K562 (cell line): Measurements from ENCODE around the gene ADARB2. TPM values are rescaled to one million over a fixed set of nuclear protein-coding genes. Genes with fewer than 3 reads are reported as not detected.

Source experiments
- ATAC-seq: fragments of 200-7000 bp; cut with Tn5 transposase; 3 replicates; pipeline ENCODE4 v1.9.1; 2020; ENCODE audit warnings: moderate library complexity
- BruUV-seq: library from RNA; stranded (reverse); fragments of 400-500 nt; replicated peaks from 2 replicates; lab custom pipeline; 2021; lab: Mats Ljungman, UMichigan
- CTCF ChIA-PET: fragments of 300-600 bp; formaldehyde crosslinking; extraction: SDS; loops from one replicate; lab custom pipeline; 2021; ENCODE audit warnings: low intra/inter-chr PET ratio; lab: Yijun Ruan, JAX
- POLR2A ChIA-PET: fragments of 300-600, 350-650 bp; sonication (Branson Sonifier 250); formaldehyde crosslinking; extraction: SDS; loops from one replicate; lab custom pipeline; 2021; ENCODE audit warnings: antibody characterized with exemption, inconsistent platforms; lab: Yijun Ruan, JAX
- DNase-seq, 4 experiments: peaks; one replicate each; pipeline versions ENCODE4 v3.0.0 to v3.0.0-alpha.2; 2011 to 2018; ENCODE audit warnings: low spot score in 3 of 4, mixed read lengths in 3 of 4; ENCODE audit errors: extremely low read depth in 1 of 4
- FAIRE-seq: peaks from 2 replicates; lab custom pipeline; 2011; peaks lifted over from hg19 to GRCh38; lab: Jason Lieb, UNC
- H2AFZ ChIP-seq: 2 replicates; pipeline ENCODE4 v1.6.0; 2011; ENCODE audit warnings: low read depth, low read length, control low read depth, inconsistent platforms
- H3K27ac ChIP-seq: fragments of 200-600 bp; 3 replicates; pipeline ENCODE4 v1.8.0; 2011; ENCODE audit warnings: low read depth, mild to moderate bottlenecking, control low read depth, inconsistent platforms, low read length, moderate library complexity, mixed read lengths; ENCODE audit errors: extremely low read depth
- H3K27me3 ChIP-seq, 2 experiments: fragments of 300-600 bp in 1 of 2; 2 replicates in 1 of 2; 3 replicates in 1 of 2; pipeline versions ENCODE4 v1.6.0 to v1.8.0; 2011; ENCODE audit warnings: inconsistent platforms in 2 of 2, low read length in 2 of 2, mild to moderate bottlenecking in 1 of 2, mixed read lengths in 1 of 2, moderate library complexity in 1 of 2; ENCODE audit not compliant: control insufficient read depth in 2 of 2, insufficient read depth in 2 of 2
- H3K36me3 ChIP-seq: fragments of 300-600 bp; 3 replicates; pipeline ENCODE4 v1.8.0; 2011; ENCODE audit warnings: mild to moderate bottlenecking, low read length, inconsistent platforms; ENCODE audit not compliant: control insufficient read depth, insufficient read depth
- H3K4me1 ChIP-seq, 2 experiments: fragments of 200-600 bp in 1 of 2; replicated peaks in 1 of 2; 2 replicates in 1 of 2; 3 replicates in 1 of 2; pipeline versions ENCODE4 v1.5.1 to v1.8.0; 2011; ENCODE audit warnings: inconsistent platforms in 2 of 2, low read length in 2 of 2, mild to moderate bottlenecking in 1 of 2, mixed read lengths in 1 of 2, moderate library complexity in 1 of 2; ENCODE audit not compliant: control insufficient read depth in 2 of 2, insufficient read depth in 2 of 2
- H3K4me2 ChIP-seq: 2 replicates; pipeline ENCODE4 v1.6.1; 2011; ENCODE audit warnings: low read length, control low read depth, inconsistent platforms, mixed read lengths; ENCODE audit not compliant: insufficient read depth
- H3K4me3 ChIP-seq: fragments of 200-600 bp; sonication (generic), shearing (Covaris generic); 2 replicates; pipeline ENCODE4 v1.5.1; 2016; ENCODE audit warnings: control low read depth, inconsistent platforms
- H3K79me2 ChIP-seq: fragments of 200-600 bp; 3 replicates; pipeline ENCODE4 v1.8.0; 2011; ENCODE audit warnings: low read length, inconsistent platforms; ENCODE audit not compliant: control insufficient read depth, insufficient read depth
- H3K9ac ChIP-seq, 2 experiments: 2 replicates each; pipeline versions ENCODE4 v1.6.0 to v1.6.1; 2011; ENCODE audit warnings: low read depth in 2 of 2, low read length in 2 of 2, control low read depth in 1 of 2, inconsistent platforms in 1 of 2, mild to moderate bottlenecking in 1 of 2, mixed read lengths in 1 of 2; ENCODE audit not compliant: insufficient read depth in 1 of 2
- H3K9me1 ChIP-seq: one replicate; pipeline ENCODE4 v1.6.0; 2011; ENCODE audit warnings: inconsistent platforms, mild to moderate bottlenecking, low read length, moderate library complexity; ENCODE audit not compliant: control insufficient read depth, insufficient read depth
- H3K9me3 ChIP-seq: replicated peaks from 2 replicates; pipeline ENCODE4 v1.5.1; 2011; ENCODE audit warnings: low read depth, low read length, inconsistent platforms; ENCODE audit not compliant: control insufficient read depth, insufficient read depth
- H4K20me1 ChIP-seq: replicated peaks from 2 replicates; pipeline ENCODE4 v1.6.1; 2011; ENCODE audit warnings: low read length, inconsistent platforms, mixed read lengths; ENCODE audit not compliant: control insufficient read depth, insufficient read depth
- COPS2 ChIP-seq: fragments of 450-650 bp; conservative IDR thresholded peaks from 2 replicates; pipeline ENCODE4 v1.6.1; 2016; ENCODE audit warnings: mild to moderate bottlenecking, moderate library complexity
- KDM2B ChIP-seq: fragments of 250-450 bp; sonication (Bioruptor Pico); IDR thresholded peaks from 2 replicates; pipeline ENCODE4 v1.8.0; 2021; ENCODE audit warnings: mild to moderate bottlenecking, moderate library complexity
- MBD2 ChIP-seq: sonication (generic); IDR thresholded peaks from 2 replicates; pipeline ENCODE4 v1.6.1; 2016; ENCODE audit warnings: low read depth, borderline replicate concordance
- MCM5 ChIP-seq: fragments of 450-650 bp; IDR thresholded peaks from 2 replicates; pipeline ENCODE4 v1.6.1; 2016; ENCODE audit warnings: low read depth
- POLR3G ChIP-seq: IDR thresholded peaks from 2 replicates; pipeline ENCODE4 v1.6.1; 2011; ENCODE audit not compliant: insufficient read length, insufficient replicate concordance; ENCODE audit errors: extremely low read depth
- RBM22 ChIP-seq: fragments of 200-400 bp; formaldehyde crosslinking; IDR thresholded peaks from 2 replicates; pipeline ENCODE4 v1.6.1; 2018; ENCODE audit warnings: low read length, low read depth; ENCODE audit not compliant: poor library complexity, severe bottlenecking
- RFX7 ChIP-seq: fragments of 250-450 bp; sonication (Bioruptor Pico); IDR thresholded peaks from 2 replicates; pipeline ENCODE4 v1.5.1; 2021; ENCODE audit warnings: mild to moderate bottlenecking
- STAT5A ChIP-seq: IDR thresholded peaks from 2 replicates; pipeline ENCODE4 v1.6.1; 2012; ENCODE audit warnings: low read length, inconsistent platforms, borderline replicate concordance
- SUPT5H ChIP-seq: fragments of 450-650 bp; IDR thresholded peaks from 2 replicates; pipeline ENCODE4 v1.6.1; 2016
- ZNF140 ChIP-seq: fragments of 250-450 bp; sonication (Bioruptor Pico); IDR thresholded peaks from 2 replicates; pipeline ENCODE4 v1.8.0; 2021; ENCODE audit warnings: moderate library complexity, mild to moderate bottlenecking, inconsistent platforms
- ZNF354B ChIP-seq: fragments of 250-450 bp; sonication (Bioruptor Pico); IDR thresholded peaks from 2 replicates; pipeline ENCODE4 v1.4.0; 2020
- ZNF445 ChIP-seq: fragments of 250-450 bp; sonication (Bioruptor Pico); IDR thresholded peaks from 2 replicates; pipeline ENCODE4 v1.4.0; 2020; ENCODE audit warnings: low read depth, mild to moderate bottlenecking, moderate library complexity
- ZNF699 ChIP-seq: fragments of 250-450 bp; sonication (Bioruptor Pico); IDR thresholded peaks from 2 replicates; pipeline ENCODE4 v1.8.0; 2021; ENCODE audit warnings: mild to moderate bottlenecking, moderate library complexity; ENCODE audit not compliant: insufficient replicate concordance
- ZNF766 ChIP-seq: fragments of 200-800 bp; sonication (Bioruptor generic); conservative IDR thresholded peaks from 2 replicates; pipeline ENCODE4 v1.6.1; 2016; ENCODE audit warnings: missing genetic modification characterization, missing compliant biosample characterization
- WGBS: fragments of 100-300 bp; shearing (Covaris generic); methylation state at CpG from one replicate; pipeline ENCODE4 v1.1.6; 2016; ENCODE audit warnings: low coverage, mixed read lengths; ENCODE audit not compliant: insufficient coverage; ENCODE audit errors: missing lambda C conversion rate; 5-methylcytosine and 5-hydroxymethylcytosine counted together
- in situ Hi-C: fragments of 300-500 bp; cut with MboI; formaldehyde crosslinking; loops from 4 replicates; pipeline ENCODE4 v1.15.0; 2018; ENCODE audit warnings: inconsistent platforms, mixed read lengths
- intact Hi-C: fragments of 100-400 bp; cut with micrococcal nuclease; formaldehyde crosslinking; loops from 2 replicates; pipeline ENCODE4 v1.14.2; 2022
- polyA plus RNA-seq, 8 experiments: library from polyadenylated mRNA; depleted of rRNA in 4 of 8; stranded (reverse) in 5 of 8; unstranded in 3 of 8; fragments of >200 nt; fragmentation: Nextera tagmentation in 2 of 8; fragmentation: Illumina TruSeq in 1 of 8; extraction: Ambion mirVana in 2 of 8; extraction: Trizol in 1 of 8; gene quantifications; 2 replicates each; pipeline versions ENCODE4 v1.2.1 to v1.2.3, GENCODE V29; 2011 to 2014; ENCODE audit warnings: inconsistent platforms in 1 of 8, missing spikeins in 1 of 8
- total RNA-seq, 7 experiments: library from RNA; depleted of rRNA in 6 of 7; stranded (reverse); fragments of >200 nt in 6 of 7; fragmentation: Illumina TruSeq in 2 of 7; extraction: Trizol in 2 of 7; gene quantifications; 2 replicates each; pipeline versions ENCODE4 v1.2.1 to v1.2.3, GENCODE V29; 2011 to 2021; ENCODE audit warnings: low replicate concordance in 1 of 7
- TF ChIP-seq, protein P1 (sequence below): fragments of 250-450 bp; sonication (Bioruptor Pico); IDR thresholded peaks from 2 replicates; pipeline ENCODE4 v1.4.0; 2020; ENCODE audit warnings: mild to moderate bottlenecking, moderate library complexity
- TF ChIP-seq, protein P2 (sequence below): sonication (generic); formaldehyde crosslinking; IDR thresholded peaks from 2 replicates; pipeline ENCODE4 v1.8.0; 2022; ENCODE audit warnings: mild to moderate bottlenecking, missing genetic modification reagents
- TF ChIP-seq, protein P3 (sequence below): fragments of 250-450 bp; sonication (Bioruptor Pico); IDR thresholded peaks from 2 replicates; pipeline ENCODE4 v1.4.0; 2020; ENCODE audit warnings: mild to moderate bottlenecking

Gene ADARB2
- total and polyA plus RNA-seq, 9 of the 15 experiments (the other 6 are each of a cell fraction or from before 2014, with no cell fraction given) = not detected

DNA sequence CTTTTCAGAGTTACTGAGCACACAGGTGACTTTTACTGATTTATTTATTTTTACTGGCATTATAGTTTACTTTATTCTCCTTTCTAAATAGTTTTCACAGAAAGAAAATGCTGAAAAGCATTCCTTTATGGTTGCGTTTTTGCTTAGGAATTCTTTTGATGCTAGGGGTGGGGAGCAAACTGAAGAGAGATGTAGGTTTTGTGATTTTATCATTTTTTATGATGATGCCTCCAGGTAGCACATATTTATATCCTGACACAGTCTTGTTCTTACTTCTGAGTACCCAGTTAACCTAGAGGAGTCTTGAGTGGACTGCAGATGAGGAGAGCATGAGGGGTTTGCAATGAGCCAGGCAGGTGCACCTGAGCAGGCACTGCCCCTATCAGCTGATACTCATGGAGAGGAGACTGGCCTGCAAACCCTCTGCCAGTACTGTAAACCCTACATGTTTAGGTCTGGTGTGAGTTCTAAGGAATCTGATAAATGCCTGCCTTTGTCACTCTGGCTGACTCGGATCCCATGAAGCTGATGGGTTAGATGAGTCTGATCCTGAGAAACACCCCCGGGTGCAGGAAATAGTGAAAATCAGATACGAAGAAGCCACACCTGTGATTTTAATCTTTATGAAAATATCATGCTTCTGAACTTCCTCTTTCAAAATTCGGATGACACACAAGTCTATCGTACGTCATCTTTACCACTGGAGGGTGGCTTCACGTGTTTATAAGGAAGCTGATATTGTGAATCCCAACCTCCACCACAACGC is 378.3 kb downstream of the ADARB2 start:
- ChIA-PET CTCF (no interaction called here), POLR2A (no interaction called here)
- DNase-seq (no peak), ATAC-seq (no peak), FAIRE-seq (no peak)
- no peak overlapping the region for H3K27ac ChIP-seq
- H3K9me3 ChIP-seq = no peaks in the 10 kb centered on the region
- intact Hi-C loops (no loop called here), in situ Hi-C loops (no loop called here)
- peaks cover 8 to 56% of the 10 kb centered on the region in 2 experiments; a peak in 4 of 5 replicates for H3K27me3 ChIP-seq
- no peak overlapping the region for H3K9ac ChIP-seq
- no peaks in the 10 kb centered on the region for H3K79me2 ChIP-seq
- WGBS = under 1% methylated on average over 9 of the region's 9 CpGs
- peaks cover 6% of the 10 kb centered on the region; the same call in 1 of the 2 replicates for H4K20me1 ChIP-seq
- no peaks in the 10 kb centered on the region for H3K9me1 ChIP-seq
- peaks cover 0 to 8% of the 10 kb centered on the region in 2 experiments; a peak in 1 of 5 replicates for H3K4me1 ChIP-seq
- H2AFZ ChIP-seq = no peak overlapping the region
- BruUV-seq = no TSS peak
- H3K4me3 ChIP-seq = no peak overlapping the region
- H3K4me2 ChIP-seq = no peak overlapping the region
- H3K36me3 ChIP-seq = no peaks in the 10 kb centered on the region
- TF ChIP-seq, protein P1, sequence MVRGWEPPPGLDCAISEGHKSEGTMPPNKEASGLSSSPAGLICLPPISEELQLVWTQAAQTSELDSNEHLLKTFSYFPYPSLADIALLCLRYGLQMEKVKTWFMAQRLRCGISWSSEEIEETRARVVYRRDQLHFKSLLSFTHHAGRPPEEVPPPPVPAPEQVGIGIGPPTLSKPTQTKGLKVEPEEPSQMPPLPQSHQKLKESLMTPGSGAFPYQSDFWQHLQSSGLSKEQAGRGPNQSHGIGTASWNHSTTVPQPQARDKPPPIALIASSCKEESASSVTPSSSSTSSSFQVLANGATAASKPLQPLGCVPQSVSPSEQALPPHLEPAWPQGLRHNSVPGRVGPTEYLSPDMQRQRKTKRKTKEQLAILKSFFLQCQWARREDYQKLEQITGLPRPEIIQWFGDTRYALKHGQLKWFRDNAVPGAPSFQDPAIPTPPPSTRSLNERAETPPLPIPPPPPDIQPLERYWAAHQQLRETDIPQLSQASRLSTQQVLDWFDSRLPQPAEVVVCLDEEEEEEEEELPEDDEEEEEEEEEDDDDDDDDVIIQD = no peak
- TF ChIP-seq MCM5 (no peak), KDM2B (CRISPR knock-in tag) (no peak), MBD2 (no peak), SUPT5H (no peak), COPS2 (no peak), RBM22 (no peak), ZNF140 (CRISPR knock-in tag) (no peak), RFX7 (no peak), ZNF699 (no peak), ZNF445 (CRISPR knock-in tag) (no peak), ZNF354B (CRISPR knock-in tag) (no peak), STAT5A (no peak), POLR3G (no peak), ZNF766 (CRISPR knock-in tag) (no peak)
- TF ChIP-seq, protein P2, sequence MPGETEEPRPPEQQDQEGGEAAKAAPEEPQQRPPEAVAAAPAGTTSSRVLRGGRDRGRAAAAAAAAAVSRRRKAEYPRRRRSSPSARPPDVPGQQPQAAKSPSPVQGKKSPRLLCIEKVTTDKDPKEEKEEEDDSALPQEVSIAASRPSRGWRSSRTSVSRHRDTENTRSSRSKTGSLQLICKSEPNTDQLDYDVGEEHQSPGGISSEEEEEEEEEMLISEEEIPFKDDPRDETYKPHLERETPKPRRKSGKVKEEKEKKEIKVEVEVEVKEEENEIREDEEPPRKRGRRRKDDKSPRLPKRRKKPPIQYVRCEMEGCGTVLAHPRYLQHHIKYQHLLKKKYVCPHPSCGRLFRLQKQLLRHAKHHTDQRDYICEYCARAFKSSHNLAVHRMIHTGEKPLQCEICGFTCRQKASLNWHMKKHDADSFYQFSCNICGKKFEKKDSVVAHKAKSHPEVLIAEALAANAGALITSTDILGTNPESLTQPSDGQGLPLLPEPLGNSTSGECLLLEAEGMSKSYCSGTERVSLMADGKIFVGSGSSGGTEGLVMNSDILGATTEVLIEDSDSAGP (CRISPR knock-in tag) = no peak
- TF ChIP-seq, protein P3, sequence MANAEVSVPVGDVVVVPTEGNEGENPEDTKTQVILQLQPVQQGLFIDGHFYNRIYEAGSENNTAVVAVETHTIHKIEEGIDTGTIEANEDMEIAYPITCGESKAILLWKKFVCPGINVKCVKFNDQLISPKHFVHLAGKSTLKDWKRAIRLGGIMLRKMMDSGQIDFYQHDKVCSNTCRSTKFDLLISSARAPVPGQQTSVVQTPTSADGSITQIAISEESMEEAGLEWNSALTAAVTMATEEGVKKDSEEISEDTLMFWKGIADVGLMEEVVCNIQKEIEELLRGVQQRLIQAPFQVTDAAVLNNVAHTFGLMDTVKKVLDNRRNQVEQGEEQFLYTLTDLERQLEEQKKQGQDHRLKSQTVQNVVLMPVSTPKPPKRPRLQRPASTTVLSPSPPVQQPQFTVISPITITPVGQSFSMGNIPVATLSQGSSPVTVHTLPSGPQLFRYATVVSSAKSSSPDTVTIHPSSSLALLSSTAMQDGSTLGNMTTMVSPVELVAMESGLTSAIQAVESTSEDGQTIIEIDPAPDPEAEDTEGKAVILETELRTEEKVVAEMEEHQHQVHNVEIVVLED (CRISPR knock-in tag) = no peak
